ENCODE results near the gene ATP6V1G1.

Gene ATP6V1G1

DNA sequence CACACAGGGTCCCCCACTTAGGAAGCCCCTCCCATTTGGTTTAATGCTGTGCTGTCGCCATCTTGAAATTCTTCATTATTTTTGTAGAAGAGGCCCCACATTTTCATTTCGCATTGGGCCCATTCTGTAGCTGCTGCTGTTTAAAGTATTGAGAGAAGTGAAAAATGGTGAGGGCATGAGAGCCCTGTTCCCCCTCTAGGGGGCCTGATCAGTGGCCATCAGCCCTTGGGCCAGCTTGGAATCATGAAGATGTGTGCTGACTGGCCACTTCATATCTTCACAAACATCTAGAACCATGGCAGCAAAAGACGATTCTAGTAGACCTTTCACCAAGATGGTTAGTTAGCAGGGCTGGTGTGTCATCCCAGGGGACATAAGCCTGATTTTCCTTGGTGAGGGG lies 26.8 kb downstream of the ATP6V1G1 start:
- Histone ChIP-seq H3K4me1 (ENCODE audit: control extremely low read depth in 1 of 4, control insufficient read depth in 4 of 4, insufficient read depth in 4 of 4, low read length in 3 of 4) (peaks cover 5 to 62% (median 48%) of the 10 kb centered on the region in 4 experiments), H3K36me3 (ENCODE audit: control insufficient read depth in 4 of 4, insufficient read depth in 4 of 4, low read length in 3 of 4) (peaks cover 0 to 15% (median 0%) of the 10 kb centered on the region in 4 experiments), H3K9me3 (ENCODE audit: control extremely low read depth in 1 of 5, control insufficient read depth in 4 of 5, insufficient read depth in 2 of 5, low read depth in 1 of 5, low read length in 4 of 5) (peaks cover 0 to 6% (median 0%) of the 10 kb centered on the region in 5 experiments), H3K27ac (ENCODE audit: insufficient read depth in 1 of 2, low read depth in 1 of 2, low read length in 2 of 2, poor library complexity in 1 of 2, severe bottlenecking in 2 of 2) (no peak overlapping the region), H3K4me3 (ENCODE audit: control insufficient read depth in 1 of 7, extremely low read depth in 1 of 7, insufficient read depth in 4 of 7, low read depth in 2 of 7, low read length in 6 of 7) (no peak overlapping the region), H3K27me3 (replicated peaks in 2 of 5; ENCODE audit: control insufficient read depth in 4 of 5, insufficient read depth in 5 of 5, low read length in 4 of 5) (no peaks in the 10 kb centered on the region)
- 93% methylated on average over 2 of the region's 3 CpGs for WGBS (ENCODE audit: insufficient coverage)
- no peak for DNase-seq
- ChIA-PET CTCF (interaction anchor here (1.4 to 4.2 kb wide), 4 partner anchors 19 to 41 kb away, joined by 3 to 16 read pairs (median 6); no protein-coding TSS in a partner anchor), POLR2A (no interaction called here)

DNA sequence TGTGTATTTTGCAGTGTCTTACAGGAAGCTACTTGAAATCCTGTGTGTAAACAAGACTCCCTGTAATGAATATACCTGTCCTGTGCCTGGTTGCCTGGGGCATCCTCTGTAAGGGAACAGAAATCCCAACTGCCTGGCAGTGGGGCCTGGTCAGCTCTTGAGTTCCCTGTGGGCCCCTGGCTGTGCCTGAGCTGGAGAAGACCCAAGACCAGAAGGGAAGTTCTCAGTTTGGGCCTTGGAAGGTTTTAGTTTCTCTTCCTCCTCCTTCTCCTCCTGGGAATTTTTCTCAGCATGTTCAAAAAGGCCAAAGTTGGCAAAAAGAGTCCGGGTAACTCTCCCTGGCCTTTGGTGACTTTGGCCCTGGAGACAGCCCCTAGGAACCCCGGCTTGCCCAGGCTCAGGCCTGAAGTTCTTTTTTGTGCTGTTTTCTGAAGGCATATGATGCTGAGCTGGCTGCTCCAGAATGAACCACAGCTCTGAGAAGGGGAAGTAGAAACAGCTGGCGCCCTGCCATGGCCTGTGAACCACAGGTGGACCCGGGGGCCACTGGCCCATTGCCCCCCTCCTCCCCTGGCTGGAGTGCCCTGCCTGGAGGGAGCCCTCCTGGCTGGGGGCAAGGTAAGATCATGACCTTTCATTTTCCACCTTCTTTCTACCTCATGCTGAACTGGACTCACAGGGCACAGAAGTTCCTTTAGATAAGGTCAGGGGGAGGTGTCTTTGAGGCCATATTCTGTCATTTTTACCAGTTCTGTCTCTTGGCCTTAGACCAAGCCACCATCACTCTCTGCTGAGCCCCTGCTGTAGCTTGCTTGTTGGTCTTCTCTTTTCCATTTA lies 29.3 kb downstream of the ATP6V1G1 start:
- peaks cover 7 to 53% (median 39%) of the 10 kb centered on the region in 4 experiments for H3K4me1 ChIP-seq (ENCODE audit: control extremely low read depth in 1 of 4, control insufficient read depth in 4 of 4, insufficient read depth in 4 of 4, low read length in 3 of 4)
- no peaks in the 10 kb centered on the region for H3K27me3 ChIP-seq (replicated peaks in 2 of 5; ENCODE audit: control insufficient read depth in 4 of 5, insufficient read depth in 5 of 5, low read length in 4 of 5)
- peak overlapping the region; percentile 64 to 81 for H3K27ac ChIP-seq (ENCODE audit: insufficient read depth in 1 of 2, low read depth in 1 of 2, low read length in 2 of 2, poor library complexity in 1 of 2, severe bottlenecking in 2 of 2)
- CTCF ChIA-PET, result interaction anchor here (1.5 to 3.2 kb wide), 7 partner anchors 10 to 36 kb away, joined by 6 to 16 read pairs (median 7); partner anchors contain the start of gene ATP6V1G1
- WGBS (ENCODE audit: insufficient coverage), result 0% methylated on average over 2 of the region's 4 CpGs
- peak overlapping the region in 1 of 7 experiments; percentile 43 for H3K4me3 ChIP-seq (ENCODE audit: control insufficient read depth in 1 of 7, extremely low read depth in 1 of 7, insufficient read depth in 4 of 7, low read depth in 2 of 7, low read length in 6 of 7)
- H3K9me3 ChIP-seq (ENCODE audit: control extremely low read depth in 1 of 5, control insufficient read depth in 4 of 5, insufficient read depth in 2 of 5, low read depth in 1 of 5, low read length in 4 of 5), result peaks cover 0 to 6% (median 0%) of the 10 kb centered on the region in 5 experiments
- H3K36me3 ChIP-seq (ENCODE audit: control insufficient read depth in 4 of 4, insufficient read depth in 4 of 4, low read length in 3 of 4), result peaks cover 0 to 25% (median 5%) of the 10 kb centered on the region in 4 experiments
- POLR2A ChIA-PET, result interaction anchor here (1.0 kb wide), 1 partner anchor 24 kb away, joined by 6 read pairs; no protein-coding TSS in a partner anchor
- DNase-seq, result peak; percentile 84 to 96 (median 95)

DNA sequence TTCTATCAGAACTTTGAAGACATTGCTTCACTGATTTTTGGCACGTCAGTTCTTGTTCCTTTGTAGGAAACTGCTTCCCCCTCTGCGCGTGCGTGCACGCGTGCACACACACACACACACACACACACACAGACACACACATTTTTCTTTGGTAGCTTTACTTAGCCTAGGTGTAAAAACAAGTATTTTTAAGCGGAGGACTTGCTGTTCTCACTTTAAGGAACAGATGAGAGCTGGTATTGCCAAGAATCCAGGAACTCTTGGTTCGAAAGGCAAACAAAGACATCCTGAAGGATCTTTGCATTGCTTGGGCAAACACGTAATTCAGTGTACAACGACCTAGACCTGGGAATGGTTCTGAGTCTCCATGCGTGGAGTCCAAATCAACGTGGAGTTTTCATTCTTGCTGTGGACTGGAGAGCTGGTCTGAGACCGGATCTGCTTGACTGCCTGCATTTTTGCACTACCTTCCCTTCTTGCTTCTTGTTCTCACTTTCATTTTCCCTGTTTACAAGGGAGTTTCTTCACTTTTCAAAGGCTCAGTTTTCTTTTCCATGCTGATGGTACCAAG lies 31.7 kb downstream of the ATP6V1G1 start:
- Histone ChIP-seq H3K36me3 (ENCODE audit: control insufficient read depth in 4 of 4, insufficient read depth in 4 of 4, low read length in 3 of 4) (peaks cover 4 to 38% (median 16%) of the 10 kb centered on the region in 4 experiments), H3K4me3 (ENCODE audit: control insufficient read depth in 1 of 7, extremely low read depth in 1 of 7, insufficient read depth in 4 of 7, low read depth in 2 of 7, low read length in 6 of 7) (peak overlapping the region in 5 of 7 experiments; percentile 44 to 79 (median 62)), H3K27me3 (replicated peaks in 2 of 5; ENCODE audit: control insufficient read depth in 4 of 5, insufficient read depth in 5 of 5, low read length in 4 of 5) (no peaks in the 10 kb centered on the region), H3K9me3 (ENCODE audit: control extremely low read depth in 1 of 5, control insufficient read depth in 4 of 5, insufficient read depth in 2 of 5, low read depth in 1 of 5, low read length in 4 of 5) (peaks cover 0 to 6% (median 0%) of the 10 kb centered on the region in 5 experiments), H3K27ac (ENCODE audit: insufficient read depth in 1 of 2, low read depth in 1 of 2, low read length in 2 of 2, poor library complexity in 1 of 2, severe bottlenecking in 2 of 2) (peak overlapping the region; percentile 2 to 69), H3K4me1 (ENCODE audit: control extremely low read depth in 1 of 4, control insufficient read depth in 4 of 4, insufficient read depth in 4 of 4, low read length in 3 of 4) (peaks cover 5 to 32% (median 23%) of the 10 kb centered on the region in 4 experiments)
- DNase-seq, result peak; percentile 41 to 80 (median 74)
- POLR2A ChIA-PET, result interaction anchor here (0.6 to 0.7 kb wide), 2 partner anchors 8 to 15 kb away, joined by 3 to 4 read pairs; partner anchors contain the start of gene TMEM268
- 23% methylated on average over 11 of the region's 13 CpGs for WGBS (ENCODE audit: insufficient coverage)
- CTCF ChIA-PET, result interaction anchor here (0.6 to 1.6 kb wide), 5 partner anchors 9 to 143 kb away, joined by 3 to 7 read pairs (median 3); no protein-coding TSS in a partner anchor

DNA sequence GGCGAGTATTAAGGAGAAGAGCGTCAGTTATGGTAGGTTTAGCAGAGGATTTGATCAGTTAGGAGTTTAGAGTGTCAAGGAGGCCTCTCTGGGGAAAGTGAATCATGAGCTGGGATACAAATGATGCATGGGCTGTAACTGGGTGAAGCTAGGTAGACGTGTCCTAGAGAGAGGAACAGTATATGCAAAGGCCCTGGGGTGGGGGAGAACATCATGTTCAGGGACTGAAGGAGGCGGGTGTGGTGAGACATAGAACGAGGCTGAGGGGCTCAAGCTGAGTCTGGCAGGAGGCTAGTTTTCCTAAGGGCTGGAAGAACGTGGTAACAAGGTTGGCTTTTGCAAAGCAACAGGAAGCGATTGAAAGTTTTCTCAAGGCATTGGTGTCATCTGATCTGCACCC lies 34.0 kb downstream of the ATP6V1G1 start:
- no peak overlapping the region for H3K4me3 ChIP-seq (ENCODE audit: control insufficient read depth in 1 of 7, extremely low read depth in 1 of 7, insufficient read depth in 4 of 7, low read depth in 2 of 7, low read length in 6 of 7)
- no peaks in the 10 kb centered on the region for H3K27me3 ChIP-seq (replicated peaks in 2 of 5; ENCODE audit: control insufficient read depth in 4 of 5, insufficient read depth in 5 of 5, low read length in 4 of 5)
- peaks cover 5 to 27% (median 17%) of the 10 kb centered on the region in 4 experiments for H3K4me1 ChIP-seq (ENCODE audit: control extremely low read depth in 1 of 4, control insufficient read depth in 4 of 4, insufficient read depth in 4 of 4, low read length in 3 of 4)
- 98% methylated on average over 6 of the region's 7 CpGs for WGBS (ENCODE audit: insufficient coverage)
- ChIA-PET POLR2A (no interaction called here), CTCF (interaction anchor here (0.9 to 1.4 kb wide), 4 partner anchors 15 to 32 kb away, joined by 3 read pairs; no protein-coding TSS in a partner anchor)
- H3K36me3 ChIP-seq (ENCODE audit: control insufficient read depth in 4 of 4, insufficient read depth in 4 of 4, low read length in 3 of 4), result peaks cover 4 to 47% (median 25%) of the 10 kb centered on the region in 4 experiments
- peaks cover 0 to 6% (median 0%) of the 10 kb centered on the region in 5 experiments for H3K9me3 ChIP-seq (ENCODE audit: control extremely low read depth in 1 of 5, control insufficient read depth in 4 of 5, insufficient read depth in 2 of 5, low read depth in 1 of 5, low read length in 4 of 5)
- no peak for DNase-seq
- no peak overlapping the region for H3K27ac ChIP-seq (ENCODE audit: insufficient read depth in 1 of 2, low read depth in 1 of 2, low read length in 2 of 2, poor library complexity in 1 of 2, severe bottlenecking in 2 of 2)

DNA sequence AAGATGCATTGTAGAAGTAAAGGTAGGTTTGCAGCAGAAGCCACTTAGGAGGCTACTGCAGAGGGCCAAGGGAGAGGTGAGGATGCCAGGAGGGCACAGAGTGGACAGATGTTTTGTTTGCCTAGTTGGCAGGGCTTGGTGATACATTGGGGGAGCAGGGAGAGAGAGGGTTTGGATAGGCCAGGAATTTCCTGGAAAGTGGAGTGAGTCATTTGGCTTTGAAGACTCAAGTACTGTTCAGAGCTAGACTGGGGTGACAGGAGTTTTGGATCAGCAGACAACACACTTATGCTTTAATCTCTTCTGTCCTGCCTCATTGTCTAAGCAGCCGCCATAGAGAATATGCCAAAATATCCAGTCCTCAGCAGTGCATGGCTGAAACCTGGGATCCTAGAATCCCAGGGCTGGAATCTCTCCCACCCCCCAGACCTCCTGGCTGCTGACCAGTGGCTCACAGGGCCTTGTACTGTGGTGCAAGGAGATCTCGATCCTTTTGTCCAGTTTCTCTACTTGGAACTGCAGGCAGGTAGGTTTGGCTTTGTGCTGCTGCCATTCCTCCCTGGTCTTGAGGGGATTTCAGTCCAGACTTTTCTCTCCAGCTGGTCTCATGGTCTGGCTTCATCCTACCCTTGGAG lies 34.5 kb downstream of the ATP6V1G1 start:
- no peak for DNase-seq
- 100% methylated on average over 2 of the region's 2 CpGs for WGBS (ENCODE audit: insufficient coverage)
- no peak overlapping the region for H3K4me3 ChIP-seq (ENCODE audit: control insufficient read depth in 1 of 7, extremely low read depth in 1 of 7, insufficient read depth in 4 of 7, low read depth in 2 of 7, low read length in 6 of 7)
- H3K4me1 ChIP-seq (ENCODE audit: control extremely low read depth in 1 of 4, control insufficient read depth in 4 of 4, insufficient read depth in 4 of 4, low read length in 3 of 4), result peaks cover 5 to 21% (median 11%) of the 10 kb centered on the region in 4 experiments
- H3K9me3 ChIP-seq (ENCODE audit: control extremely low read depth in 1 of 5, control insufficient read depth in 4 of 5, insufficient read depth in 2 of 5, low read depth in 1 of 5, low read length in 4 of 5), result peaks cover 0 to 6% (median 0%) of the 10 kb centered on the region in 5 experiments
- ChIA-PET POLR2A (no interaction called here), CTCF (interaction anchor here (0.9 to 1.4 kb wide), 3 partner anchors 15 to 32 kb away, joined by 3 read pairs; no protein-coding TSS in a partner anchor)
- peaks cover 4 to 52% (median 30%) of the 10 kb centered on the region in 4 experiments for H3K36me3 ChIP-seq (ENCODE audit: control insufficient read depth in 4 of 4, insufficient read depth in 4 of 4, low read length in 3 of 4)
- H3K27me3 ChIP-seq (replicated peaks in 2 of 5; ENCODE audit: control insufficient read depth in 4 of 5, insufficient read depth in 5 of 5, low read length in 4 of 5), result no peaks in the 10 kb centered on the region
- H3K27ac ChIP-seq (ENCODE audit: insufficient read depth in 1 of 2, low read depth in 1 of 2, low read length in 2 of 2, poor library complexity in 1 of 2, severe bottlenecking in 2 of 2), result no peak overlapping the region

DNA sequence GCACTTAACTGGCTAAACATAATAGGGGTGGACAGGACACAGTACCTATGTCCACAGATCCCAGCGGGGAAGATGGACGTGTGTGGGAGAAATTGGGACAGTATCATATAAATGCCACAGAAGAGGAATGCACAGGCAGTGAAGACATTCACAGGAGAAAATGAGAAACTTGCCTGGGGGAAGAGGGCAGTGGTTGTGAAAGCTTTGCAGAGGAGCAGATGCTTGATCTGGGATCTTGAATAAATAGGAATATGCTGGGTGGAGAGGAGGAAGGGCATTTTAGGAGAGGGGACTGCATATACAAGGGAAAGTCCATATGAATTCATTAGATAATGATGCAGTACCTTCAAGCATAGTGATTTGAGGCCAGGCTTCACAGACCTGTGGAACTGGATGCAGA lies 37.1 kb downstream of the ATP6V1G1 start:
- DNase-seq, result no peak
- 93% methylated on average over 2 of the region's 2 CpGs for WGBS (ENCODE audit: insufficient coverage)
- H3K36me3 ChIP-seq (ENCODE audit: control insufficient read depth in 4 of 4, insufficient read depth in 4 of 4, low read length in 3 of 4), result peaks cover 13 to 65% (median 48%) of the 10 kb centered on the region in 4 experiments
- peaks cover under 1 to 2% (median 1%) of the 10 kb centered on the region in 4 experiments for H3K4me1 ChIP-seq (ENCODE audit: control extremely low read depth in 1 of 4, control insufficient read depth in 4 of 4, insufficient read depth in 4 of 4, low read length in 3 of 4)
- H3K27me3 ChIP-seq (replicated peaks in 2 of 5; ENCODE audit: control insufficient read depth in 4 of 5, insufficient read depth in 5 of 5, low read length in 4 of 5), result no peaks in the 10 kb centered on the region
- CTCF ChIA-PET, result interaction anchor here (0.6 to 1.8 kb wide), 3 partner anchors 25 to 127 kb away, joined by 3 to 4 read pairs (median 3); no protein-coding TSS in a partner anchor
- H3K27ac ChIP-seq (ENCODE audit: insufficient read depth in 1 of 2, low read depth in 1 of 2, low read length in 2 of 2, poor library complexity in 1 of 2, severe bottlenecking in 2 of 2), result no peak overlapping the region
- POLR2A ChIA-PET, result no interaction called here
- no peak overlapping the region for H3K4me3 ChIP-seq (ENCODE audit: control insufficient read depth in 1 of 7, extremely low read depth in 1 of 7, insufficient read depth in 4 of 7, low read depth in 2 of 7, low read length in 6 of 7)
- no peaks in the 10 kb centered on the region for H3K9me3 ChIP-seq (ENCODE audit: control extremely low read depth in 1 of 5, control insufficient read depth in 4 of 5, insufficient read depth in 2 of 5, low read depth in 1 of 5, low read length in 4 of 5)

Data from common myeloid progenitor, CD34-positive (primary cell).